ENCODE data around the gene FZD7. TPM values are rescaled to one million over a fixed set of nuclear protein-coding genes. Genes with fewer than 3 reads are reported as not detected.
A peak's percentile ranks its signal among the peaks of the same experiment; 100 is the strongest.

The FZD7 gene
- total and polyA plus RNA-seq, 5 donors from 2014 or later, result 0.09 to 0.42 TPM; not detected in 3

DNA sequence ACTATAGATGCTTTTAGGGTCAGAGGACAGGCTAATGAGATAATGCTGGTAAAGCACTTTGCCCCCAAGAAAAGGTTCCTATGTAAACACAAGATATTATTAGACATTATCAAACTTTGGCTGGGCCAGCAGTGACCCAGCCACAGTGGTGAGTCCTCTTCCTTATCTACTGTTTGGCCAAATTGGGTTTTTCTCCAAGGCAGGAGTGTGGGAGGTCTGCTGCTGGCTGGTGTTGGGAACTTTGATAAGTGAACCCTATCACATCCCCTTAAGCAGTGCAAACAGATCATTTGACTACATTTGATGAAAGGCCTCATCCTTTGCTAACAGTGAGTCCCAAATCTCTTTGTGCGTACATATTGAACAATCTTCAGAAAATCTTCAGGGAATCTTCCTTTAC, 16.2 kb downstream of the FZD7 start:
- no peaks in the 10 kb centered on the region for H3K9me3 Mint-ChIP-seq
- H3K36me3 ChIP-seq (ENCODE audit: control insufficient read depth, insufficient read depth, low read length), result no peaks in the 10 kb centered on the region
- no peaks in the 10 kb centered on the region for H3K9me3 ChIP-seq (ENCODE audit: control insufficient read depth in 2 of 2, low read length in 2 of 2)
- no peak overlapping the region for H3K4me3 Mint-ChIP-seq
- peaks cover 16% of the 10 kb centered on the region for H3K27me3 ChIP-seq (ENCODE audit: control insufficient read depth, insufficient read depth, low read length)
- H3K36me3 Mint-ChIP-seq, result no peaks in the 10 kb centered on the region
- ATAC-seq (ENCODE audit: low read depth in 2 of 2) (no peak), DNase-seq (no peak)
- no peak overlapping the region for H3K27ac Mint-ChIP-seq
- no peak overlapping the region for H3K4me3 ChIP-seq (ENCODE audit: low read depth, low read length)
- peaks cover 0 to 2% (median 0%) of the 10 kb centered on the region in 4 donors for H3K4me1 Mint-ChIP-seq
- H3K27ac ChIP-seq (ENCODE audit: insufficient read depth, low read length, poor library complexity, severe bottlenecking), result no peak overlapping the region
- H3K27me3 Mint-ChIP-seq, result peaks cover 34% of the 10 kb centered on the region
- H3K4me1 ChIP-seq (ENCODE audit: control insufficient read depth, insufficient read depth, low read length, poor library complexity, severe bottlenecking), result no peaks in the 10 kb centered on the region

DNA sequence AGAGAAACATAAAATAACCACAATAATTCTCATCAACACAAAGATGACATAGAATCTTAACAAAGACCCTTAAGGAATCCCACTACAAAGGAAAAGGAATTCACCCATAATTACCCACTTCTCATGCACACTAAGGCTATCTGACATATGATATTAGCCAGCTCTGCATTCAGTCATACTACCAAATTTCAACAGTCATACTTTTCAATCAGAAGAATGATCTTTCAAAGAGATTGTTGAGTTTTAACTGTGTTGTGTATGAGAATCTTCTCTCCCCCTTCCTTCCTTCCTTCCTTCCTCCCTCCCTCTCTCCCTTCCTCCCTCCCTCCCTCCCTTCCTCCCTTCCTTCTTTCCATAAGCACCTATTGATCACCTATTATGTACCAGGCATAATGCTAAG, 17.0 kb downstream of the FZD7 start:
- Histone ChIP-seq H3K27ac (ENCODE audit: insufficient read depth, low read length, poor library complexity, severe bottlenecking) (no peak overlapping the region), H3K27me3 (ENCODE audit: control insufficient read depth, insufficient read depth, low read length) (peaks cover 13% of the 10 kb centered on the region), H3K4me3 (ENCODE audit: low read depth, low read length) (no peak overlapping the region), H3K4me1 (ENCODE audit: control insufficient read depth, insufficient read depth, low read length, poor library complexity, severe bottlenecking) (no peaks in the 10 kb centered on the region), H3K9me3 (ENCODE audit: control insufficient read depth in 2 of 2, low read length in 2 of 2) (no peaks in the 10 kb centered on the region), H3K36me3 (ENCODE audit: control insufficient read depth, insufficient read depth, low read length) (no peaks in the 10 kb centered on the region)
- ATAC-seq (ENCODE audit: low read depth in 2 of 2) (no peak), DNase-seq (no peak)
- Mint-ChIP-seq H3K27me3 (peaks cover 33% of the 10 kb centered on the region), H3K4me3 (no peak overlapping the region), H3K9me3 (no peaks in the 10 kb centered on the region), H3K4me1 (peaks cover 0 to 2% (median 0%) of the 10 kb centered on the region in 4 donors), H3K27ac (no peak overlapping the region), H3K36me3 (no peaks in the 10 kb centered on the region)

DNA sequence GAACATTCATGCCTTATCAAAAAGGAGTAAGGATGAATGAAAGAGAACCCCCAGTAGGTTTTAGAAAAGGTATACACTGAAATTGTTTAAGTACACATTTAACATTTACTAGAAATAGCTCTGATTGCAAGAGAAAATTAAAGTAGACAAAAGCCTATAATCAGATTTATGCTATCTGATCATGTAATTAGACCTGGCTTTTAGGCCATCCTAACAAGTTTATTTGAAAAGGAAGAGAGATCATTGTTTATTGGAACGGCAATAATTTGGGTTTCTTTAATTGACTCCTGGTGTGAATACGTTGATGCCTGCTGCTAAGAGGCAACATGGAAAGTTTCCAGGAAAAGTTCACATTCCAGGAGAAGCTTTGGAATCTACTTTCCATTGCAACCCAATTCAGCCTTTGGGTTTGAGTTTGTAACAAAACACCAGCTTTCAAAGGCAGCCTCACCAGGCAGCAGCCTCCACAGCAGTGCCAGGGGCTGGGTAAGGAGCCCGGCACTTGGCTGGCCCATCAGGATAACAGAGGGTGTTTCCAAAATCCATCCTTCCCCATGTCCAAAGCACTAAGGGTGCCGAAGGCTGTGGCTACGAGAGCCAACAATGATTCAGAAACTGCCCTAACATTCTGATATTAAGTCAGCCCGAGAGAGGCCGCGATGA, 18.0 kb downstream of the FZD7 start:
- Mint-ChIP-seq H3K27me3 (peaks cover 38% of the 10 kb centered on the region), H3K36me3 (no peaks in the 10 kb centered on the region), H3K9me3 (peaks cover 0 to 1% (median 0%) of the 10 kb centered on the region in 7 donors), H3K27ac (no peak overlapping the region), H3K4me1 (no peaks in the 10 kb centered on the region), H3K4me3 (no peak overlapping the region)
- H3K4me1 ChIP-seq (ENCODE audit: control insufficient read depth, insufficient read depth, low read length, poor library complexity, severe bottlenecking), result no peaks in the 10 kb centered on the region
- ATAC-seq (ENCODE audit: low read depth in 2 of 2) (no peak), DNase-seq (no peak)
- H3K27me3 ChIP-seq (ENCODE audit: control insufficient read depth, insufficient read depth, low read length), result peaks cover 10% of the 10 kb centered on the region
- no peaks in the 10 kb centered on the region for H3K9me3 ChIP-seq (ENCODE audit: control insufficient read depth in 2 of 2, low read length in 2 of 2)
- no peak overlapping the region for H3K27ac ChIP-seq (ENCODE audit: insufficient read depth, low read length, poor library complexity, severe bottlenecking)
- H3K4me3 ChIP-seq (ENCODE audit: low read depth, low read length), result no peak overlapping the region
- H3K36me3 ChIP-seq (ENCODE audit: control insufficient read depth, insufficient read depth, low read length), result no peaks in the 10 kb centered on the region

GRCh38 chr2:202052235-202052634, 18.6 kb downstream of the FZD7 start:
- H3K4me3 Mint-ChIP-seq, result no peak overlapping the region
- peaks cover 35% of the 10 kb centered on the region for H3K27me3 Mint-ChIP-seq
- no peaks in the 10 kb centered on the region for H3K4me1 Mint-ChIP-seq
- Histone ChIP-seq H3K4me1 (ENCODE audit: control insufficient read depth, insufficient read depth, low read length, poor library complexity, severe bottlenecking) (no peaks in the 10 kb centered on the region), H3K27ac (ENCODE audit: insufficient read depth, low read length, poor library complexity, severe bottlenecking) (no peak overlapping the region), H3K27me3 (ENCODE audit: control insufficient read depth, insufficient read depth, low read length) (peaks cover 10% of the 10 kb centered on the region), H3K4me3 (ENCODE audit: low read depth, low read length) (no peak overlapping the region), H3K9me3 (ENCODE audit: control insufficient read depth in 2 of 2, low read length in 2 of 2) (no peaks in the 10 kb centered on the region), H3K36me3 (ENCODE audit: control insufficient read depth, insufficient read depth, low read length) (no peaks in the 10 kb centered on the region)
- H3K27ac Mint-ChIP-seq, result no peak overlapping the region
- H3K9me3 Mint-ChIP-seq, result peaks cover 0 to 1% (median 0%) of the 10 kb centered on the region in 7 donors
- H3K36me3 Mint-ChIP-seq, result no peaks in the 10 kb centered on the region
- ATAC-seq (ENCODE audit: low read depth in 2 of 2) (no peak), DNase-seq (no peak)

- H3K9me3 ChIP-seq (ENCODE audit: control insufficient read depth in 2 of 2, low read length in 2 of 2), result no peaks in the 10 kb centered on the region
- DNase-seq, result no peak
- H3K27ac ChIP-seq (ENCODE audit: insufficient read depth, low read length, poor library complexity, severe bottlenecking), result no peak overlapping the region
- H3K4me3 ChIP-seq (ENCODE audit: low read depth, low read length), result no peak overlapping the region
- peaks cover 0 to 1% (median 0%) of the 10 kb centered on the region in 7 donors for H3K9me3 Mint-ChIP-seq
- no peaks in the 10 kb centered on the region for H3K4me1 ChIP-seq (ENCODE audit: control insufficient read depth, insufficient read depth, low read length, poor library complexity, severe bottlenecking)
- H3K27me3 Mint-ChIP-seq, result peaks cover 51% of the 10 kb centered on the region
- no peak overlapping the region for H3K27ac Mint-ChIP-seq
- H3K36me3 Mint-ChIP-seq, result no peaks in the 10 kb centered on the region
- no peaks in the 10 kb centered on the region for H3K36me3 ChIP-seq (ENCODE audit: control insufficient read depth, insufficient read depth, low read length)
- no peaks in the 10 kb centered on the region for H3K4me1 Mint-ChIP-seq
- no peak for ATAC-seq (ENCODE audit: low read depth in 2 of 2)
- H3K27me3 ChIP-seq (ENCODE audit: control insufficient read depth, insufficient read depth, low read length), result peaks cover 11% of the 10 kb centered on the region
- no peak overlapping the region for H3K4me3 Mint-ChIP-seq
Measured at GRCh38 chr2:202054679-202055078, 21.0 kb downstream of the FZD7 start.

DNA sequence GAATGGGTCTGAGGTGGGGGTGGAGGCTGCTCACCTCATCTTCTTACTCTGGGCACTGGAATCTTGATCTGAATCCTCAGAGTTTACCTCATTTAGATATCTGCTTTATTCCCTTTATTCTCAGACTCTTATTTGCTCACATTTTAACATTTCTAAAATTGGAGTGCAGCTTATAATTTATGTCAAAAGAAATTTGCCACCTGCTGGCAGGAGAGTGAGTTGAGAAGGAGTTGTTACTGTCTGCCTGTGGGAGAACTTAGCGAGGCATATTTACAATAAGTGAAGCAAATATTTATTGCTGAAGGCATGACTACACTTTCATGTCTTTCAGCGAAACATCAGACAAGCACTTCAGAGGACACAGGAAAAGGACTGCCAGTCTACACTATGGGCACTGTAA, 23.0 kb downstream of the FZD7 start:
- no peak overlapping the region for H3K27ac Mint-ChIP-seq
- no peak overlapping the region for H3K4me3 Mint-ChIP-seq
- Histone ChIP-seq H3K36me3 (ENCODE audit: control insufficient read depth, insufficient read depth, low read length) (no peaks in the 10 kb centered on the region), H3K4me3 (ENCODE audit: low read depth, low read length) (no peak overlapping the region), H3K27ac (ENCODE audit: insufficient read depth, low read length, poor library complexity, severe bottlenecking) (no peak overlapping the region), H3K27me3 (ENCODE audit: control insufficient read depth, insufficient read depth, low read length) (peaks cover 10% of the 10 kb centered on the region), H3K4me1 (ENCODE audit: control insufficient read depth, insufficient read depth, low read length, poor library complexity, severe bottlenecking) (no peaks in the 10 kb centered on the region), H3K9me3 (ENCODE audit: control insufficient read depth in 2 of 2, low read length in 2 of 2) (no peaks in the 10 kb centered on the region)
- ATAC-seq (ENCODE audit: low read depth in 2 of 2) (no peak), DNase-seq (peak in 1 of 3 donors; percentile 8)
- H3K36me3 Mint-ChIP-seq, result no peaks in the 10 kb centered on the region
- H3K27me3 Mint-ChIP-seq, result peaks cover 52% of the 10 kb centered on the region
- no peaks in the 10 kb centered on the region for H3K4me1 Mint-ChIP-seq
- peaks cover 0 to 3% (median 0%) of the 10 kb centered on the region in 7 donors for H3K9me3 Mint-ChIP-seq

GRCh38 chr2:202060218-202060617, 26.6 kb downstream of the FZD7 start:
- ATAC-seq (ENCODE audit: low read depth in 2 of 2) (no peak), DNase-seq (no peak)
- no peak overlapping the region for H3K27ac ChIP-seq (ENCODE audit: insufficient read depth, low read length, poor library complexity, severe bottlenecking)
- H3K9me3 ChIP-seq (ENCODE audit: control insufficient read depth in 2 of 2, low read length in 2 of 2), result no peaks in the 10 kb centered on the region
- H3K36me3 ChIP-seq (ENCODE audit: control insufficient read depth, insufficient read depth, low read length), result no peaks in the 10 kb centered on the region
- no peaks in the 10 kb centered on the region for H3K4me1 ChIP-seq (ENCODE audit: control insufficient read depth, insufficient read depth, low read length, poor library complexity, severe bottlenecking)
- no peak overlapping the region for H3K4me3 ChIP-seq (ENCODE audit: low read depth, low read length)
- peaks cover 7% of the 10 kb centered on the region for H3K27me3 ChIP-seq (ENCODE audit: control insufficient read depth, insufficient read depth, low read length)
- peaks cover 0 to 3% (median 0%) of the 10 kb centered on the region in 7 donors for H3K9me3 Mint-ChIP-seq
- H3K36me3 Mint-ChIP-seq, result no peaks in the 10 kb centered on the region
- no peak overlapping the region for H3K4me3 Mint-ChIP-seq
- no peak overlapping the region for H3K27ac Mint-ChIP-seq
- no peaks in the 10 kb centered on the region for H3K4me1 Mint-ChIP-seq
- H3K27me3 Mint-ChIP-seq, result peaks cover 57% of the 10 kb centered on the region

DNA sequence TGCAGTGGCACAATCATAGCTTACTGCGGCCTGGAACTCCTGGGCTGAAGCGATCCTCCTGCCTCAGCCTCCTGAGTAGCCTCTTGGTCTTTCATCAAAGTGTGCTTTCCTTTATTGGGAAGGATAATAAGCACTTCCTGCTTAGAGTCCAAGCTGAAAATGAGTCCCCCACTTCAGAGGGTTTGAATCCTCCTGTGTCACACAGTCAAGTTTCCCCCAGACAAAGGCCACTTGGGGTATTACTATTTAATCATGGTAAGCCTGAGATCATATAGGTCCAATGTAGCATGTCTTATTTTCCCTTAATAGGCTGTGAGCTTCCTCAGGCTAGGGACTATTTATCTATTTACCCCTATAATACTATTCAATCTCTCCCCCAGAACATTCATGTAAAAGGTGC, 28.0 kb downstream of the FZD7 start:
- Histone ChIP-seq H3K27ac (ENCODE audit: insufficient read depth, low read length, poor library complexity, severe bottlenecking) (no peak overlapping the region), H3K9me3 (ENCODE audit: control insufficient read depth in 2 of 2, low read length in 2 of 2) (no peaks in the 10 kb centered on the region), H3K4me1 (ENCODE audit: control insufficient read depth, insufficient read depth, low read length, poor library complexity, severe bottlenecking) (no peaks in the 10 kb centered on the region), H3K4me3 (ENCODE audit: low read depth, low read length) (no peak overlapping the region), H3K27me3 (ENCODE audit: control insufficient read depth, insufficient read depth, low read length) (peaks cover 7% of the 10 kb centered on the region), H3K36me3 (ENCODE audit: control insufficient read depth, insufficient read depth, low read length) (no peaks in the 10 kb centered on the region)
- H3K4me3 Mint-ChIP-seq, result no peak overlapping the region
- DNase-seq (no peak), ATAC-seq (ENCODE audit: low read depth in 2 of 2) (no peak)
- H3K4me1 Mint-ChIP-seq, result no peaks in the 10 kb centered on the region
- H3K27me3 Mint-ChIP-seq, result peaks cover 47% of the 10 kb centered on the region
- H3K9me3 Mint-ChIP-seq, result peaks cover 0 to 3% (median 0%) of the 10 kb centered on the region in 7 donors
- H3K27ac Mint-ChIP-seq, result no peak overlapping the region
- H3K36me3 Mint-ChIP-seq, result no peaks in the 10 kb centered on the region
